ENCODE results near the gene LRRC4B. TPM values are rescaled to one million over a fixed set of nuclear protein-coding genes. Genes with fewer than 3 reads are reported as not detected.

LRRC4B gene
- total and polyA plus RNA-seq, 7 donors, result 0.23 to 2.8 (median 2.4) TPM; not detected in 1

- no peak for DNase-seq
- Histone ChIP-seq H3K9me3 (no peaks in the 10 kb centered on the region), H3K36me3 (no peaks in the 10 kb centered on the region), H3K4me1 (peaks cover 0 to 15% (median 9%) of the 10 kb centered on the region in 4 donors), H3K27me3 (peaks cover 0 to 14% (median 0%) of the 10 kb centered on the region in 3 donors), H3K27ac (peak overlapping the region in 2 of 4 donors; percentile 76 to 77), H3K4me3 (peak overlapping the region in 1 of 4 donors; percentile 88)
- no peak for TF ChIP-seq CTCF (IDR thresholded peaks at IDR 0.05)
- no peak for TF ChIP-seq POLR2AphosphoS5 (IDR thresholded peaks at IDR 0.05)
- TF ChIP-seq POLR2A (IDR thresholded peaks at IDR 0.05), result no peak
- intact Hi-C loops (cut with DNase I), result loop anchor here (10.0 kb wide), 1 partner anchor 212 kb away; the partner anchor contains the start of gene CLEC11A
- 83 to 91% methylated on average over 36 of the region's 36 CpGs for WGBS, 2 donors
Measured at GRCh38 chr19:50512112-50512998, 55.9 kb downstream of the LRRC4B start.

GRCh38 chr19:50511069-50511822 lies 57.0 kb downstream of the LRRC4B start, which contains the start of gene JOSD2:
Gene JOSD2, minus strand, starts transcription at chr19:50511191. Its CDS starts 760 bp downstream, at chr19:50510431.
- Histone ChIP-seq H3K4me3 (peak within 1 kb of the TSS; percentile 56 to 94 (median 80)), H3K9me3 (no peaks in the 10 kb centered on the region), H3K36me3 (peaks cover 0 to 2% (median 0%) of the 10 kb centered on the region in 4 donors), H3K27ac (peak within 1 kb of the TSS; percentile 76 to 80 (median 78)), H3K27me3 (peaks cover 0 to 10% (median 0%) of the 10 kb centered on the region in 3 donors), H3K4me1 (peaks cover 0 to 15% (median 9%) of the 10 kb centered on the region in 4 donors)
- WGBS, 2 donors, result 2% methylated on average over 69 of the region's 69 CpGs
- DNase-seq, result peak; percentile 99
- intact Hi-C loops (cut with DNase I), result loop anchor here (1.0 to 10.0 kb wide), 3 partner anchors 35 to 214 kb away; partner anchors contain the start of genes CLEC11A, EMC10 and GARIN5A
- TF ChIP-seq CTCF (IDR thresholded peaks at IDR 0.05), result no peak
- peak in 1 of 4 donors; percentile 50 for TF ChIP-seq EP300 (IDR thresholded peaks at IDR 0.05)
- TF ChIP-seq POLR2AphosphoS5 (IDR thresholded peaks at IDR 0.05), result peak; percentile 56 to 84 (median 76)
- TF ChIP-seq POLR2A (IDR thresholded peaks at IDR 0.05), result peak in 1 of 2 donors; percentile 62

- H3K9me3 ChIP-seq, result no peaks in the 10 kb centered on the region
- WGBS, 2 donors, result 9% methylated on average over 10 of the region's 10 CpGs
- H3K4me1 ChIP-seq, result peaks cover 0 to 15% (median 9%) of the 10 kb centered on the region in 4 donors
- TF ChIP-seq CTCF (IDR thresholded peaks at IDR 0.05) (no peak), EP300 (IDR thresholded peaks at IDR 0.05) (no peak), POLR2AphosphoS5 (IDR thresholded peaks at IDR 0.05) (no peak), POLR2A (IDR thresholded peaks at IDR 0.05) (no peak)
- no peak for DNase-seq
- intact Hi-C loops (cut with DNase I), result loop anchor here (1.0 to 10.0 kb wide), 3 partner anchors 34 to 214 kb away; partner anchors contain the start of genes CLEC11A, EMC10 and GARIN5A
- H3K36me3 ChIP-seq, result peaks cover 0 to 7% (median 0%) of the 10 kb centered on the region in 4 donors
- H3K27ac ChIP-seq, result peak overlapping the region; percentile 76 to 80 (median 78)
- peaks cover 0 to 7% (median 0%) of the 10 kb centered on the region in 3 donors for H3K27me3 ChIP-seq
- peak overlapping the region; percentile 56 to 94 (median 80) for H3K4me3 ChIP-seq
Measured at GRCh38 chr19:50510700-50511068, 57.6 kb downstream of the LRRC4B start.

GRCh38 chr19:50510121-50510670 lies 58.0 kb downstream of the LRRC4B start:
- TF ChIP-seq EP300 (IDR thresholded peaks at IDR 0.05) (no peak), CTCF (IDR thresholded peaks at IDR 0.05) (no peak), POLR2A (IDR thresholded peaks at IDR 0.05) (no peak), POLR2AphosphoS5 (IDR thresholded peaks at IDR 0.05) (no peak)
- Histone ChIP-seq H3K36me3 (peaks cover 0 to 11% (median 0%) of the 10 kb centered on the region in 4 donors), H3K27me3 (peaks cover 0 to 2% (median 0%) of the 10 kb centered on the region in 3 donors), H3K9me3 (no peaks in the 10 kb centered on the region), H3K4me1 (peaks cover 0 to 15% (median 9%) of the 10 kb centered on the region in 4 donors), H3K27ac (peak overlapping the region; percentile 76 to 80 (median 78)), H3K4me3 (peak overlapping the region; percentile 56 to 94 (median 80))
- DNase-seq, result no peak
- intact Hi-C loops (cut with DNase I), result loop anchor here (2.0 to 10.0 kb wide), 2 partner anchors 141 to 215 kb away; partner anchors contain the start of gene CLEC11A
- 69 to 73% methylated on average over 26 of the region's 26 CpGs for WGBS, 2 donors

Measured in sigmoid colon (tissue), 7 donors.